Measurements from ENCODE around the gene GDI2. TPM values are rescaled to one million over a fixed set of nuclear protein-coding genes. Genes with fewer than 3 reads are reported as not detected.

GDI2 gene
- 319 to 326 TPM (median 321 TPM) in 3 replicates for total RNA-seq (2021)
- Bru-seq, nascent RNA, result percentile 95 among the genes with signal in this experiment
- long read RNA-seq, experiment 1, transcript GDI2-203 (11 exons, 2,412 nt), result major isoform, 979 of 1,127 reads
- long read RNA-seq, experiment 1, transcript GDI2-202 (10 exons, 1,408 nt), result minor isoform, 13 of 1,127 reads
- long read RNA-seq, experiment 1, partial matches to known transcripts, result 105 of 1,127 reads
- long read RNA-seq, experiment 1, other reads (novel, unspliced or antisense), result 30 of 1,127 reads
- long read RNA-seq, experiment 2, transcript GDI2-203 (11 exons, 2,412 nt), result major isoform, 356 of 622 reads
- long read RNA-seq, experiment 2, partial matches to known transcripts, result 116 of 622 reads
- long read RNA-seq, experiment 2, other reads (novel, unspliced or antisense), result 146 of 622 reads
- long read RNA-seq, experiment 3, transcript GDI2-202 (10 exons, 1,408 nt), result minor isoform, 5 of 271 reads
- long read RNA-seq, experiment 3, transcript GDI2-203 (11 exons, 2,412 nt), result major isoform, 201 of 271 reads
- long read RNA-seq, experiment 3, partial matches to known transcripts, result 54 of 271 reads
- long read RNA-seq, experiment 3, other reads (novel, unspliced or antisense), result 11 of 271 reads

GRCh38 chr10:5813341-5814109 is at the start of gene GDI2:
TSS of gene GDI2 (minus strand) at chr10:5813434. CDS start at chr10:5813258, 176 bp downstream.
- POLR2A ChIA-PET, result interaction anchor here (0.6 to 1.3 kb wide), 6 partner anchors 19 to 455 kb away, joined by 3 to 7 read pairs (median 4); partner anchors contain the start of genes ANKRD16 and FBH1
- H3K36me3 Mint-ChIP-seq, result peaks cover 10% of the 10 kb centered on the region
- H3K27me3 Mint-ChIP-seq (ENCODE audit: low read depth), result no peaks in the 10 kb centered on the region
- peak within 1 kb of the TSS; percentile 93 for H3K27ac Mint-ChIP-seq
- H3K4me1 Mint-ChIP-seq, result peaks cover 39% of the 10 kb centered on the region
- no peaks in the 10 kb centered on the region for H3K9me3 Mint-ChIP-seq
- ATAC-seq (peak; percentile 96), DNase-seq (ENCODE audit: low spot score) (peak; percentile 96)
- peak within 1 kb of the TSS; percentile 89 for H3K4me3 Mint-ChIP-seq
- CTCF ChIA-PET, result interaction anchor here (0.6 to 2.4 kb wide), 3 partner anchors 60 to 721 kb away, joined by 3 to 7 read pairs (median 6); partner anchors contain the start of genes ANKRD16 and FBH1
- peak; percentile 62; the same call in 1 of the 2 replicates for TF ChIP-seq ARID4B (CRISPR knock-in tag; IDR thresholded peaks at IDR 0.05; ENCODE audit: borderline replicate concordance)
- no peak for TF ChIP-seq SMAD4 (CRISPR knock-in tag; IDR thresholded peaks at IDR 0.05)
- peak; percentile 58; the same call in 1 of the 2 replicates for TF ChIP-seq RELA (CRISPR knock-in tag; IDR thresholded peaks at IDR 0.05; ENCODE audit: borderline replicate concordance)
- TF ChIP-seq CTCF (IDR thresholded peaks at IDR 0.05), result no peak
- no peak for TF ChIP-seq GTF2I (CRISPR knock-in tag; conservative IDR thresholded peaks at IDR 0.05)
- TF ChIP-seq MLX (CRISPR knock-in tag; IDR thresholded peaks at IDR 0.05), result no peak
- 0 out of 2 replicates have a peak, but pooled peaks have one; percentile 45 for TF ChIP-seq PRRX2 (CRISPR knock-in tag; IDR thresholded peaks at IDR 0.05)
- no peak for TF ChIP-seq ZNF138 (CRISPR knock-in tag; conservative IDR thresholded peaks at IDR 0.05)
- TF ChIP-seq PRDM15 (CRISPR knock-in tag; IDR thresholded peaks at IDR 0.05), result no peak
- TF ChIP-seq ZNF121 (CRISPR knock-in tag; IDR thresholded peaks at IDR 0.05), result no peak
- TF ChIP-seq E2F4 (CRISPR knock-in tag; IDR thresholded peaks at IDR 0.05; ENCODE audit: borderline replicate concordance, low read depth), result 0 out of 2 replicates have a peak, but pooled peaks have one; percentile 25
- no peak for TF ChIP-seq RORB (CRISPR knock-in tag; IDR thresholded peaks at IDR 0.05)
- no peak for TF ChIP-seq ZMAT4 (CRISPR knock-in tag; IDR thresholded peaks at IDR 0.05)
- TF ChIP-seq FOXJ3 (CRISPR knock-in tag; IDR thresholded peaks at IDR 0.05; ENCODE audit: borderline replicate concordance), result no peak
- no peak for TF ChIP-seq SOX15 (CRISPR knock-in tag; IDR thresholded peaks at IDR 0.05)
- no peak for TF ChIP-seq ZNF396 (CRISPR knock-in tag; IDR thresholded peaks at IDR 0.05; ENCODE audit: borderline replicate concordance)
- 0 out of 2 replicates have a peak, but pooled peaks have one; percentile 4 for TF ChIP-seq TEAD4 (CRISPR knock-in tag; IDR thresholded peaks at IDR 0.05)
- no peak for TF ChIP-seq CDX4 (CRISPR knock-in tag; IDR thresholded peaks at IDR 0.05; ENCODE audit: borderline replicate concordance)
- TF ChIP-seq USF1 (CRISPR knock-in tag; IDR thresholded peaks at IDR 0.05), result no peak
- TF ChIP-seq MAX (CRISPR knock-in tag; IDR thresholded peaks at IDR 0.05), result peak; percentile 93
